Measurements from ENCODE around the gene GPR39.
A peak's percentile ranks its signal among the peaks of the same experiment; 100 is the strongest.

Gene GPR39

GRCh38 chr2:132374961-132375360 lies 41.6 kb upstream of the GPR39 start:
- Histone ChIP-seq H3K9ac (ENCODE audit: low read length) (no peak overlapping the region), H4K20me1 (ENCODE audit: low read depth, low read length) (no peaks in the 10 kb centered on the region), H3K4me3 (ENCODE audit: insufficient read depth, low read length, poor library complexity, severe bottlenecking) (no peak overlapping the region), H2AFZ (ENCODE audit: low read depth, low read length, severe bottlenecking) (no peak overlapping the region), H3K4me2 (ENCODE audit: low read depth, low read length, poor library complexity, severe bottlenecking) (no peak overlapping the region), H3K79me2 (ENCODE audit: insufficient read depth, low read length) (no peaks in the 10 kb centered on the region), H3K27me3 (ENCODE audit: low read length) (no peaks in the 10 kb centered on the region), H3K9me3 (ENCODE audit: insufficient read depth, low read length) (no peaks in the 10 kb centered on the region), H3K36me3 (ENCODE audit: low read length) (no peaks in the 10 kb centered on the region), H3K27ac (ENCODE audit: low read depth, low read length) (no peak overlapping the region), H3K9me2 (replicated peaks; ENCODE audit: insufficient read depth, low read length) (no peaks in the 10 kb centered on the region), H3F3A (ENCODE audit: insufficient read depth) (no peaks in the 10 kb centered on the region)
- TF ChIP-seq EZH2phosphoT487 (conservative IDR thresholded peaks at IDR 0.05; ENCODE audit: low read length) (no peak), CTCF (IDR thresholded peaks at IDR 0.05; ENCODE audit: insufficient read depth, low read length, poor library complexity, severe bottlenecking) (no peak)

GRCh38 chr2:132381376-132381775 lies 35.2 kb upstream of the GPR39 start:
- H4K20me1 ChIP-seq (ENCODE audit: low read depth, low read length), result no peaks in the 10 kb centered on the region
- H3K9me3 ChIP-seq (ENCODE audit: insufficient read depth, low read length), result no peaks in the 10 kb centered on the region; the same call in 1 of the 2 replicates
- no peaks in the 10 kb centered on the region for H3K79me2 ChIP-seq (ENCODE audit: insufficient read depth, low read length)

GRCh38 chr2:132383956-132384355 lies 32.6 kb upstream of the GPR39 start:
- H3K27ac ChIP-seq (ENCODE audit: low read depth, low read length), result no peak overlapping the region
- no peaks in the 10 kb centered on the region for H3K9me2 ChIP-seq (replicated peaks; ENCODE audit: insufficient read depth, low read length)
- H3K9ac ChIP-seq (ENCODE audit: low read length), result no peak overlapping the region
- H3F3A ChIP-seq (ENCODE audit: insufficient read depth), result no peaks in the 10 kb centered on the region
- no peaks in the 10 kb centered on the region; the same call in 1 of the 2 replicates for H3K9me3 ChIP-seq (ENCODE audit: insufficient read depth, low read length)
- H3K4me3 ChIP-seq (ENCODE audit: insufficient read depth, low read length, poor library complexity, severe bottlenecking), result no peak overlapping the region
- H3K27me3 ChIP-seq (ENCODE audit: low read length), result no peaks in the 10 kb centered on the region
- H2AFZ ChIP-seq (ENCODE audit: low read depth, low read length, severe bottlenecking), result peak overlapping the region; percentile 17
- H3K4me2 ChIP-seq (ENCODE audit: low read depth, low read length, poor library complexity, severe bottlenecking), result peak overlapping the region; percentile 8
- no peaks in the 10 kb centered on the region for H3K79me2 ChIP-seq (ENCODE audit: insufficient read depth, low read length)
- H4K20me1 ChIP-seq (ENCODE audit: low read depth, low read length), result no peaks in the 10 kb centered on the region
- no peaks in the 10 kb centered on the region for H3K36me3 ChIP-seq (ENCODE audit: low read length)
- TF ChIP-seq EZH2phosphoT487 (conservative IDR thresholded peaks at IDR 0.05; ENCODE audit: low read length) (no peak), CTCF (IDR thresholded peaks at IDR 0.05; ENCODE audit: insufficient read depth, low read length, poor library complexity, severe bottlenecking) (no peak)

More at GRCh38 chr2:132381376-132381775, 35.2 kb upstream of the GPR39 start:
- Histone ChIP-seq H3K27me3 (ENCODE audit: low read length) (no peaks in the 10 kb centered on the region), H3K4me3 (ENCODE audit: insufficient read depth, low read length, poor library complexity, severe bottlenecking) (no peak overlapping the region), H3F3A (ENCODE audit: insufficient read depth) (no peaks in the 10 kb centered on the region), H3K9me2 (replicated peaks; ENCODE audit: insufficient read depth, low read length) (no peaks in the 10 kb centered on the region), H3K9ac (ENCODE audit: low read length) (no peak overlapping the region), H2AFZ (ENCODE audit: low read depth, low read length, severe bottlenecking) (no peak overlapping the region), H3K27ac (ENCODE audit: low read depth, low read length) (no peak overlapping the region), H3K4me2 (ENCODE audit: low read depth, low read length, poor library complexity, severe bottlenecking) (no peak overlapping the region), H3K36me3 (ENCODE audit: low read length) (no peaks in the 10 kb centered on the region)
- TF ChIP-seq EZH2phosphoT487 (conservative IDR thresholded peaks at IDR 0.05; ENCODE audit: low read length), result no peak
- no peak for TF ChIP-seq CTCF (IDR thresholded peaks at IDR 0.05; ENCODE audit: insufficient read depth, low read length, poor library complexity, severe bottlenecking)
